ENCODE results near the gene UTF1.

Gene UTF1

DNA sequence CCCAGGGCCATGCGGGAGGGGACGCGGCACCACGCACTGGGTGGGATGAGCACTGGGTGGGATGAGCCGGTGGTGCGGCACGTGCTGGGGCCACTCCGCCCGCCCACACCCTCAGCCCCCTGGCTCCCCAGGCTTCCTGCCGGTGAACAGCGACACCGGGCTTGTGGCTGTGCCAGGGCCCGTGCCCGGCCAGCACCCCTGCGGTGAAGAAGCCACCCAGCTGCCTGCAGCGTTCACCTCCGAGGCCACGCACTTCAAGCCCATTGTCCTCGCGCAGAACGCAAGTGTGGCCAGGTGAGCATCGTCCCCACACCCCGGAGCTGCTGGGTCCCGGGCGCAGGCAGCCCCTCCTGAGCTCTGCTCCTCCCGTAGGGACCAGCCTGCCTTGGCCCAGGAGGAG, 31.8 kb upstream of the UTF1 start:
- TF ChIP-seq POLR2AphosphoS5 (IDR thresholded peaks at IDR 0.05; ENCODE audit: low read depth, low read length) (no peak), TAF1 (IDR thresholded peaks at IDR 0.05; ENCODE audit: borderline replicate concordance, low read depth, low read length) (no peak), POLR2A (IDR thresholded peaks at IDR 0.05; ENCODE audit: low read depth, low read length) (no peak)
- FAIRE-seq (no peak), DNase-seq (ENCODE audit: insufficient read length) (no peak)

DNA sequence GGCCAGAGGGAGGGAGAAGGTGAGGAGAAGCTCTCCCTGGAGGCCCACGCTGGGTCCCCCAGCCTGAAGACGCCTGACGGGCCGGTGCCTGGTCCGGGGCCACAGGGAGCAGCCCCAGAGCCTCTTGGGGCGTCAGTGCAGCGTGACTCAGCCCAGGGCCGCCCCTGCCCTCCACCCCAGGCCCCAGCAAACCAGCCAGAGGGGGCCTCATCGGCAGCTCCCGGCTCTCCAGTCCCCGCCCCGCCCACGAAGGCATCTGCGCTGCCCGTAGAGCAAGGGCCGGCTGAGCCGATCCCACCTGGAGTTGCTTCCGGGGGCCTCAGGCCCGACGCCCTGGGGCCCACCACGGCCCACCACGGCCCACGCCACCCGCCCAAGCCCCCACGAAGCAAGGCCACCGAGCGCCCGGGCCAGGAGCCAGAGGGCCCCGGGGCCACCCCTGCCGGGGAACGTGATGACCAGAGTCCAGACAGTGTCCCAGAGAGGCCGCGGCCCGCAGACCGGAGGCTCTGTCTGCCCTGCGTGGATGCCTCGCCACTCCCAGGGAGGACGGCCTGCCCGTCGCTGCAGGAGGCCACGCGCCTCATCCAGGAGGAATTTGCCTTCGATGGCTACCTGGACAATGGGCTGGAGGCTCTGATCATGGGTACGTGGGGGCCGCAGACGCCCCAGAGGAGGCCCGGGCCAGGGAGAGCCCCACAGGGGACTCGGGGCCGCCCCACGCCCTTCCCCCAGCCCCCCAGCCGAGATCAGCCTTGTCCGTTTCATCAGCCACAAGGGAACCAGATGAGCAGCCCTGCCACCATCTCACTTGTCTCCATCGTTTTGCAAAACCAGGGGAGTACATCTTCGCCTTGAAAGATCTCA, 31.2 kb upstream of the UTF1 start:
- no peak for TF ChIP-seq TAF1 (IDR thresholded peaks at IDR 0.05; ENCODE audit: borderline replicate concordance, low read depth, low read length)
- no peak for TF ChIP-seq POLR2AphosphoS5 (IDR thresholded peaks at IDR 0.05; ENCODE audit: low read depth, low read length)
- no peak for TF ChIP-seq POLR2A (IDR thresholded peaks at IDR 0.05; ENCODE audit: low read depth, low read length)
- DNase-seq (ENCODE audit: insufficient read length) (no peak), FAIRE-seq (no peak)

DNA sequence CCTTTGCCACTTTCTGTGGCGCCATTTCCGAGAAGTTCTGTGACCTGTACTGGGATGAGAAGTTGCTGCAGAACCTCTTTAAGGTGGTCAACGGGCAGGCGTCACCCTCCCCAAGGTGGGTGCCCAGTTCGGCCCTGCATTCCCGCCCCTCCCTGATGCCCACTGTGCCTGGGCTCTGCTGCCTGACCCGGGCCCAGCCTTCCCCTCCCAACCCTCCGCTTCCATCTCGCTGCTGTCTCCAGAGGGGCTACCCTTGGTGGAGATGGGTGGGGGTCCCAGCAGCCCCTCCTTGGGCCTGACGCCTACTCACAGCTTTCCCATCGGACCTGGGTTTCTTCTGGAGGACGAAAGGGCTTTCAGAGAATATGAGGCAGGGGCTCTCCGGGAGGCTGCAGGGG, 30.5 kb upstream of the UTF1 start:
- FAIRE-seq: no peak
- no peak for TF ChIP-seq POLR2AphosphoS5 (IDR thresholded peaks at IDR 0.05; ENCODE audit: low read depth, low read length)
- TF ChIP-seq TAF1 (IDR thresholded peaks at IDR 0.05; ENCODE audit: borderline replicate concordance, low read depth, low read length): no peak
- TF ChIP-seq POLR2A (IDR thresholded peaks at IDR 0.05; ENCODE audit: low read depth, low read length): no peak
- no peak for DNase-seq (ENCODE audit: insufficient read length)

DNA sequence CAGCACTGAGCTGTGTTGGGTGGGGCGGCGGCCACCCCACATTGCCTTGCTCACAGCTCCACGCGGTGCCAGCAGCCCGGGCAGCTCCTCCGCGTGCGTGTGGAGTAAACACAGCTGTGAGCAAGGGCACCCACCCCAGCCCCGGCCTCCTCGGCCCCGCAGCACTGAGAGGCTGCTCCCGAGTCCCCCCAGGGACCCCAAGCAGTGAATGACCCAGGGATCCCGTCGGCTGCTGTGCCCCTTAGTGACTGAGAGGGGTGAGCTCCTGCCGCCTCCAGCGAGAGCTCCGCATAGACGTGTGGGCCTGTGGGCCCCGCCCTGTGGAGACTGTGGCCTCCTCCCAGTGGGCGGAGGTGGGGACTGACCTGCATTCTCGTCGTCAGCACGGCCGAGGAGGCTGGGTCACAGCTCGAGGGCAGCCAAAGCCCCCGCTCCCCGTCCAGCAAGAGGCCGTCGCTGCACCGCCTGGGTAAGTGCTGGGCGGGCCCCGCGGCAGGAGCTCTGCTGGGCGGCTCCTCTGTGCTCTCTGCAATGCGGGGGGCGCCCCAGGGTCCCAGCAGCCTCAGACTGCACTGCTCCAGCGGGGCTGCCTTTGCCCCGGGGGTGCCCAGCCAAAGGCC, 29.9 kb upstream of the UTF1 start:
- DNase-seq (ENCODE audit: insufficient read length): no peak
- TF ChIP-seq POLR2AphosphoS5 (IDR thresholded peaks at IDR 0.05; ENCODE audit: low read depth, low read length) (no peak), TAF1 (IDR thresholded peaks at IDR 0.05; ENCODE audit: borderline replicate concordance, low read depth, low read length) (no peak), POLR2A (IDR thresholded peaks at IDR 0.05; ENCODE audit: low read depth, low read length) (no peak)
- FAIRE-seq: no peak

DNA sequence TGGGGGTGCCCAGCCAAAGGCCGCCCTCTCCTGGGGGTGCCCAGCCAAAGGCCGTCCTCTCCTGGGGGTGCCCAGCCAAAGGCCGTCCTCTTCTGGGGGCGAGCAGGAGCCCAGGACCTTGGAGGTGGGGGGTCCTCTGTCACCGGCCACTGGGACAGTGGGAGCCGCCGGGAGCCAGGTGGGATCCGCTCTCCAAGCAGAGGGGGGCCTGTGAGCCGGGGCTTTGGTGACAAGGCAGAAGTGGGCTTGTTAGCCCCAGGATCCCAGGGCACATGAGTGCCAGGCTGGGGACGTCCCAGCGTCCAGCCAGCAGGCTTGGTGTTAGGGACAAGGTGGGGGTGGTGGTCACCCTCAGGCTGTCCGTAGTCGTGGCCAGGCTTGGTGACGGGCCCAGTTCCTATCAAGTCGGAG, 29.4 kb upstream of the UTF1 start:
- DNase-seq (ENCODE audit: insufficient read length) (no peak), FAIRE-seq (no peak)
- TF ChIP-seq POLR2A (IDR thresholded peaks at IDR 0.05; ENCODE audit: low read depth, low read length) (no peak), TAF1 (IDR thresholded peaks at IDR 0.05; ENCODE audit: borderline replicate concordance, low read depth, low read length) (no peak), POLR2AphosphoS5 (IDR thresholded peaks at IDR 0.05; ENCODE audit: low read depth, low read length) (no peak)

DNA sequence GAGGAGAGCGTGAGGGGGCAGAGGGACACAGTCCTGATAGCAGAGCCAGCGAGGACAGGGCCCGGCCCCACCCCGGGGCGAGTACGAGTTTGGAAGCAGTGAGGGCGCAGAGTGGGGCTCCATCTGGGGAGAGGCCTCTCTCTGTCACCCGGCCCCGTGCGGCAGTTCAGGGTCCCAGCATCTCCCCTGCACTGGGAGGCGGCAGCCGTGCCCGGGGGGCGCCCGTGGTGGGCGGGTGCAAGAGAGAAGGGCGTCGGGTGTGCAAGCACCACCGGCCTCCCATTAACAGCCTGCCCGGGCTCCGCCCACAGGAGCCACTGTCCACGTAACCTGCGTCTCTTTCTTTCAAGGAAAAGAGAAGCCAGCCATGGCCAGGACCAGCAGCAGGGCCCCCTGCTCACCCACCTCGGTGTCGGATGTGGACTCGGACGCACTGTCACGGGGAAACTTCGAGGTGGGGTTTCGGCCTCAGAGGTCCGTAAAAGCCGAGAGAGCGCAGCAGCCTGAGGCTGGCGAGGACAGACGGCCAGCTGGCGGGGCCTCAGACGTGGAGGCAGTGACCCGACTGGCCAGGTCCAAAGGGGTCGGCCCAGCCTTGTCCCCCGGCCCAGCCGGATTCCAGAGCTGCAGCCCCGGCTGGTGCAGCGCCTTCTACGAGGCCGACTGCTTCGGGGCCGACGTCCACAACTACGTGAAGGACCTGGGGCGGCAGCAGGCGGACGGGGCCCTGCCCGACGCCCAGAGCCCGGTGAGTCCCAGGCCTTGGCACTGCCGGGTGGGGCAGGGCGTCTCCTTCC, 28.7 kb upstream of the UTF1 start:
- FAIRE-seq (no peak), DNase-seq (ENCODE audit: insufficient read length) (no peak)
- TF ChIP-seq TAF1 (IDR thresholded peaks at IDR 0.05; ENCODE audit: borderline replicate concordance, low read depth, low read length) (no peak), POLR2AphosphoS5 (IDR thresholded peaks at IDR 0.05; ENCODE audit: low read depth, low read length) (no peak), POLR2A (IDR thresholded peaks at IDR 0.05; ENCODE audit: low read depth, low read length) (no peak)

DNA sequence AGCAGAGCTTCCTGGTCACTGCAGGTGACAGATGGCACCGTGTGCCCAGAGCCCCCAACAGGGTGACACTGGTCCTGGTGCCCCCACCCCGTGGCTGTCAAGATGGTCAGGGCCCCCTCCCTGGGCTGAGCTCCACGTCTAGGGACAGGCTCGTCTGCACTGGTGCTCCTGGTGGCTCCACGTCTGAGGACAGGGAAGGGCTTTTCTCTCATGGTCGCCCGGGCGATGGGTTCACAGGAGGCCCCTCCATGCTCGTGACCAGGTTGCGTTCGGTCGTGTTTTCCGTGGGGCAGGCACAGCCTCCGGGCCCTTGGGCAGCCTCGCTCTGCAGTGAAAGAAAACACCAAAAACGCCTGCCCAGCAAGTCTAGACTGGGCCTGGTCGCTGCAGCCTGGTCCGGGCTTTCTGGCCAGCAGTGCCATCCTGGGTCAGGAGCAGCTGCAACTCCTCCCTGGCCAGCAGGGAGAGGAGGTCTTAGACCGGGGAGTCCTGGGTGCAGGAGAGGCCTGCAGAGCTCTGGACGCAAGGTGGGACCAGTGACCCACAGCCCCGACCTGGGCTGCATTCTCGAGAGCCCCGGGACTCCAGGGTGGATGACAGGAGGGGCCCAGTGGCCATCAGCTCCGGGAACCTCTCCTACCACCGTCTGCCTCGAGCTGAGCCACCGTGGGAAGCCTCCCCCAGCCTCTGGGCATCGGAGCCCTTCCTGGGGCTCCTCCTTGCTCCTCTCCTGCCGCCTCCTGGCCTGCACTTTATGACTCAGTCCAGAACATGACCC, 27.9 kb upstream of the UTF1 start:
- no peak for FAIRE-seq
- no peak for DNase-seq (ENCODE audit: insufficient read length)
- no peak for TF ChIP-seq POLR2AphosphoS5 (IDR thresholded peaks at IDR 0.05; ENCODE audit: low read depth, low read length)
- no peak for TF ChIP-seq POLR2A (IDR thresholded peaks at IDR 0.05; ENCODE audit: low read depth, low read length)
- no peak for TF ChIP-seq TAF1 (IDR thresholded peaks at IDR 0.05; ENCODE audit: borderline replicate concordance, low read depth, low read length)

DNA sequence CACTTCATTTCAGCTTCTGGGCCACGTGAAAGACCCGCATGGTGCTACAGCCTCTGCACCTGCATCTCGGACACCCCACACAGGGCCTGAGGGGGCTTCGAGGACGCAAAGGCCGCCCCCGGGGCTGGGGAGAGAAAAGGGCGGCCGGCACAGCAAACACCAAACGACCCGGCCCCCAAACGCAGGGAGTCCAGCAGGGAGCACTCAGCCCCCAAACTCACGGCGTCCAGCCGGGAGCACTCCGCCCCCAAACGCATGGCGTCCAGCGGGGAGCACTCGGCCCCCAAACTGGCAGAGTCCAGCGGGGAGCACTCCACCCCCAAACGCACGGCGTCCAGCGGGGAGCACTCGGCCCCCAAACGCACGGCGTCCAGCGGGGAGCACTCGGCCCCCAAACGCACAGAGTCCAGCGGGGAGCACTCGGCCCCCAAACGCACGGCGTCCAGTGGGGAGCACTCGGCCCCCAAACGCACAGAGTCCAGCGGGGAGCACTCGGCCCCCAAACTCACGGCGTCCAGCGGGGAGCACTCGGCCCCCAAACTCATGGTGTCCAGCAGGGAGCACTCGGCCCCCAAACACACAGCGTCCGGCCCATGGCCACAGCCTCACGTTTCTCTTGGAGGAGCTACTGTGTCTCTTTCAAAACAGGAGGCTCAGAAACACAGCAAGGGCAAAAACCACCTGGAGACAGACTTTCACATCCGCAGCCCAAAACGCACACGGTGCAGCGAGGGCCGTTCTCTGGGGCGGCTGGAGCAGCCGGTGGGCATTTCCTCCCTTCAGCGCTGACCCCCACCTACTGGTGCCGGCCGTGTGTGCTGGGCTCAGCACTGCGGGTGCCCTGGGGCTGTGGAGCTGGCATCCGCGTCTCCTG, 27.0 kb upstream of the UTF1 start:
- DNase-seq (ENCODE audit: insufficient read length) (no peak), FAIRE-seq (no peak)
- no peak for TF ChIP-seq POLR2AphosphoS5 (IDR thresholded peaks at IDR 0.05; ENCODE audit: low read depth, low read length)
- no peak for TF ChIP-seq TAF1 (IDR thresholded peaks at IDR 0.05; ENCODE audit: borderline replicate concordance, low read depth, low read length)
- TF ChIP-seq POLR2A (IDR thresholded peaks at IDR 0.05; ENCODE audit: low read depth, low read length): no peak

DNA sequence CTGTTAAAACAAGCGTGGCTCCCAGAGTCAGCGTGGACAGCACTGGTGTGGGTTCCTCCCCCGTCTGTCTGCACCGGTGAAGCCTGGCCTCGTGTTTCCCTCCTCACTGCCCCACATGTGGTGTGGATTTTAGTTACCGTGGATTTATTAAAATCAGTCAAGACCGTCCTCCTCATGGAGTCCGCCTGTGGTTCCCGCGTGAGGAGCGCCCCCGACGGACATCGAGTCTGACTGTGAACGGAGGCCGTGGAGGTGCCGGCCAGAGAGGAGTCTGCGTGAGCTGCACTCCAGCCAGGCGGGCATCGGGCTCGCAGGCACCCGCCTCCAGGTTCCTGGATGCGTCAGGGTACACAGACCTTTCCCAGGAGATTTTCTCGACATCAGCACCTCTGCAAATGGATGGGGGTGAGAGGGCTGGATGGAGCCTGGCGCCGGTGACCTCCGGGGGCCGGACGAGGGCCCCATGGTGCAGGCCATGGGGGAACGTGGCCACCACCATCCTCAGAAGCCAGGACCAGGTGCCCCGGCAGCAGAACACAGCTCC, 26.3 kb upstream of the UTF1 start:
- DNase-seq (ENCODE audit: insufficient read length) (no peak), FAIRE-seq (no peak)
- TF ChIP-seq TAF1 (IDR thresholded peaks at IDR 0.05; ENCODE audit: borderline replicate concordance, low read depth, low read length): no peak
- no peak for TF ChIP-seq POLR2A (IDR thresholded peaks at IDR 0.05; ENCODE audit: low read depth, low read length)
- TF ChIP-seq POLR2AphosphoS5 (IDR thresholded peaks at IDR 0.05; ENCODE audit: low read depth, low read length): no peak

Measured in GM12892 (cell line).